MM.1S (cell line): Measurements from ENCODE around the gene ZNF514.
"Not testable (repeated sequence)": the region's sequence is repeated elsewhere in the genome, so short reads cannot be mapped to it uniquely, and the experiment has no call there.

Experiments
- DNase-seq: peaks from one replicate; pipeline ENCODE4 v3.0.0-alpha.2; 2015
- H2AFZ ChIP-seq: fragments of 300-600 bp; sonication (generic); 2 replicates; pipeline ENCODE4 v1.6.0; 2016; ENCODE audit warnings: antibody characterized with exemption, low read length
- H3F3A ChIP-seq: fragments of 300-600 bp; sonication (generic); 2 replicates; pipeline ENCODE4 v1.6.1; 2016; ENCODE audit warnings: mild to moderate bottlenecking, antibody characterized with exemption, low read length, moderate library complexity, mixed read lengths; ENCODE audit not compliant: insufficient read depth
- H3K27ac ChIP-seq: fragments of 300-600 bp; sonication (generic); 2 replicates; pipeline ENCODE4 v1.5.1; 2016; ENCODE audit warnings: mild to moderate bottlenecking, low read length
- H3K27me3 ChIP-seq: fragments of 300-600 bp; sonication (generic); replicated peaks from 2 replicates; pipeline ENCODE4 v1.6.0; 2016; ENCODE audit warnings: low read length; ENCODE audit not compliant: insufficient read depth
- H3K36me3 ChIP-seq: fragments of 300-600 bp; sonication (generic); replicated peaks from 2 replicates; pipeline ENCODE4 v1.6.1; 2016; ENCODE audit warnings: mild to moderate bottlenecking, low read length, mixed read lengths; ENCODE audit not compliant: insufficient read depth
- H3K4me1 ChIP-seq: fragments of 300-600 bp; sonication (generic); 2 replicates; pipeline ENCODE4 v1.6.1; 2016; ENCODE audit warnings: low read length, mixed read lengths
- H3K4me2 ChIP-seq: fragments of 300-600 bp; sonication (generic); 2 replicates; pipeline ENCODE4 v1.6.0; 2016; ENCODE audit warnings: low read depth, low read length
- H3K4me3 ChIP-seq: fragments of 300-600 bp; sonication (generic); 2 replicates; pipeline ENCODE4 v1.5.1; 2016; ENCODE audit warnings: low read length, mixed read lengths
- H3K79me2 ChIP-seq: fragments of 300-600 bp; sonication (generic); 2 replicates; pipeline ENCODE4 v1.6.1; 2016; ENCODE audit warnings: mixed run types, low read length, mixed read lengths
- H3K9ac ChIP-seq: fragments of 300-600 bp; sonication (generic); 2 replicates; pipeline ENCODE4 v1.6.1; 2016; ENCODE audit warnings: low read length, mixed read lengths
- H3K9me2 ChIP-seq: fragments of 300-600 bp; sonication (generic); replicated peaks from 2 replicates; pipeline ENCODE4 v1.6.1; 2016; ENCODE audit warnings: mild to moderate bottlenecking, low read length, mixed read lengths; ENCODE audit not compliant: insufficient read depth
- H3K9me3 ChIP-seq: fragments of 300-600 bp; sonication (generic); replicated peaks from 2 replicates; pipeline ENCODE4 v1.6.1; 2016; ENCODE audit warnings: mild to moderate bottlenecking, low read length, mixed read lengths; ENCODE audit not compliant: insufficient read depth
- H4K20me1 ChIP-seq: fragments of 300-600 bp; sonication (generic); 2 replicates; pipeline ENCODE4 v1.6.1; 2016; ENCODE audit warnings: mild to moderate bottlenecking, low read length, moderate library complexity, mixed read lengths; ENCODE audit not compliant: insufficient read depth
- CTCF ChIP-seq: fragments of 300-600 bp; sonication (generic); IDR thresholded peaks from 2 replicates; pipeline ENCODE4 v1.5.1; 2016; ENCODE audit warnings: antibody characterized with exemption, low read length, mixed read lengths
- EZH2 ChIP-seq: fragments of 300-600 bp; sonication (generic); optimal IDR thresholded peaks from 2 replicates; pipeline ENCODE3; 2017; ENCODE audit warnings: low read depth, mild to moderate bottlenecking, antibody characterized with exemption, low read length, mixed read lengths
- EZH2phosphoT487 ChIP-seq: fragments of 300-600 bp; sonication (generic); IDR thresholded peaks from 2 replicates; pipeline ENCODE4 v1.6.1; 2018; ENCODE audit warnings: antibody characterized with exemption, low read length

The ZNF514 gene

GRCh38 chr2:95099910-95100309 lies 59.7 kb downstream of the ZNF514 start:
- no peaks in the 10 kb centered on the region for H3K9me2 ChIP-seq
- peaks cover 14% of the 10 kb centered on the region for H3K79me2 ChIP-seq
- no peaks in the 10 kb centered on the region for H3K4me1 ChIP-seq
- peaks cover 25% of the 10 kb centered on the region for H3K36me3 ChIP-seq
- no peak overlapping the region for H3K4me3 ChIP-seq
- H3K27me3 ChIP-seq = no peaks in the 10 kb centered on the region
- H2AFZ ChIP-seq = no peak overlapping the region
- TF ChIP-seq EZH2 = no peak
- no peak for TF ChIP-seq EZH2phosphoT487
- no peak for TF ChIP-seq CTCF
- no peak overlapping the region for H3K9ac ChIP-seq
- H3F3A ChIP-seq = no peaks in the 10 kb centered on the region
- no peaks in the 10 kb centered on the region for H3K9me3 ChIP-seq
- no peak for DNase-seq
- H3K4me2 ChIP-seq = no peak overlapping the region
- H3K27ac ChIP-seq = no peak overlapping the region
- no peaks in the 10 kb centered on the region for H4K20me1 ChIP-seq

GRCh38 chr2:95098273-95098672 lies 61.4 kb downstream of the ZNF514 start:
- peaks cover 25% of the 10 kb centered on the region for H3K36me3 ChIP-seq

More at GRCh38 chr2:95098273-95098672, 61.4 kb downstream of the ZNF514 start:
- not testable (repeated sequence) for H2AFZ ChIP-seq, H3K27ac ChIP-seq, H3K9me2 ChIP-seq, H4K20me1 ChIP-seq, H3K9ac ChIP-seq, H3K27me3 ChIP-seq, H3K4me2 ChIP-seq, H3K4me1 ChIP-seq, H3F3A ChIP-seq, H3K4me3 ChIP-seq, H3K9me3 ChIP-seq, DNase-seq
- H3K79me2 ChIP-seq = peaks cover 14% of the 10 kb centered on the region
